Thymus (tissue), 11 donors: ENCODE data around the gene VAMP5. TPM values are rescaled to one million over a fixed set of nuclear protein-coding genes. Genes with fewer than 3 reads are reported as not detected.
"Not testable (repeated sequence)": the region's sequence is repeated elsewhere in the genome, so short reads cannot be mapped to it uniquely, and the experiment has no call there.

Experiments used
- DNase-seq, 9 donors: peaks; one replicate each; pipeline ENCODE4 v3.0.0-alpha.2; 2013; ENCODE audit warnings: low spot score in 9 of 9, low read depth in 6 of 9, missing footprints in 1 of 9
- H3K27ac ChIP-seq, 2 donors: one replicate each; pipeline ENCODE4 v1.5.1; 2013; ENCODE audit warnings: control low read depth in 1 of 2, low read depth in 1 of 2, low read length in 1 of 2, mild to moderate bottlenecking in 1 of 2, moderate library complexity in 1 of 2
- H3K27me3 ChIP-seq, 2 donors: one replicate each; pipeline ENCODE4 v1.5.1; 2013; ENCODE audit warnings: low read length in 1 of 2; ENCODE audit not compliant: control insufficient read depth in 2 of 2, insufficient read depth in 1 of 2
- H3K36me3 ChIP-seq, 2 donors: one replicate each; pipeline ENCODE4 v1.5.1; 2013; ENCODE audit warnings: low read length in 1 of 2, mild to moderate bottlenecking in 1 of 2, moderate library complexity in 1 of 2; ENCODE audit not compliant: control insufficient read depth in 2 of 2, insufficient read depth in 2 of 2
- H3K4me1 ChIP-seq, 2 donors: one replicate each; pipeline ENCODE4 v1.5.1; 2013; ENCODE audit warnings: low read length in 2 of 2; ENCODE audit not compliant: control insufficient read depth in 2 of 2, insufficient read depth in 2 of 2
- H3K4me3 ChIP-seq, 2 donors: one replicate each; pipeline ENCODE4 v1.5.1; 2013; ENCODE audit warnings: low read length in 2 of 2, control low read depth in 1 of 2, mild to moderate bottlenecking in 1 of 2
- H3K9me3 ChIP-seq, 2 donors: one replicate each; pipeline ENCODE4 v1.5.1; 2013; ENCODE audit warnings: low read length in 1 of 2, mild to moderate bottlenecking in 1 of 2; ENCODE audit not compliant: control insufficient read depth in 2 of 2, insufficient read depth in 1 of 2
- WGBS: extraction: QIAGEN DNeasy Blood & Tissue Kit; methylation state at CpG from one replicate; pipeline ENCODE4 v1.1.7; 2013; 5-methylcytosine and 5-hydroxymethylcytosine counted together
- polyA plus RNA-seq: library from polyadenylated mRNA; stranded (reverse); fragments of 200-250 nt; gene quantifications from one replicate; pipeline ENCODE4 v1.2.3, GENCODE V29; 2013
- total RNA-seq: library from RNA; stranded (reverse); fragments of 120-200 nt; gene quantifications from one replicate; pipeline ENCODE4 v1.2.4, GENCODE V29; 2013
- donor health status: healthy.

The VAMP5 gene
- total and polyA plus RNA-seq, 2 donors: 19.0 to 93.2 TPM

DNA sequence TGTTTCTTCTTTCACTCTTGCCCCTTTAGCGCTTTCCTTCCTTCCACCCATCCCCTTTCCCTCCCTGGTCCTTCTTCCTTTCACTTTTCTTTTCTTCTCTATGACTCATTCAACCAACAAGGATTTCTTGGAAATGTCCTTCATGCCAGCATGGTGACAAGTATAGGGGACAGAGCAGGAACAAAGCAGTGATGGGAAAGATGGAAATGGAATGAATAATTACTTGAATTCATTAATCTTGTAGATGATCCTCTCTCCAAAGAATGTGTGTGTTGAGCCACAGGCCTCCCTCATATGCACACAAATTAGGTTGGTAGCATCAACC lies 1.5 kb downstream of the VAMP5 start:
- peak overlapping the region; percentile 36 to 66 for H3K27ac ChIP-seq
- DNase-seq: no peak
- peaks cover 0 to 2% of the 10 kb centered on the region in 2 donors for H3K9me3 ChIP-seq
- H3K27me3 ChIP-seq: no peaks in the 10 kb centered on the region
- H3K4me1 ChIP-seq: peaks cover 12 to 52% of the 10 kb centered on the region in 2 donors
- H3K36me3 ChIP-seq: peaks cover 6 to 13% of the 10 kb centered on the region in 2 donors
- 92% methylated on average over 1 of the region's 1 CpG for WGBS
- H3K4me3 ChIP-seq: no peak overlapping the region

DNA sequence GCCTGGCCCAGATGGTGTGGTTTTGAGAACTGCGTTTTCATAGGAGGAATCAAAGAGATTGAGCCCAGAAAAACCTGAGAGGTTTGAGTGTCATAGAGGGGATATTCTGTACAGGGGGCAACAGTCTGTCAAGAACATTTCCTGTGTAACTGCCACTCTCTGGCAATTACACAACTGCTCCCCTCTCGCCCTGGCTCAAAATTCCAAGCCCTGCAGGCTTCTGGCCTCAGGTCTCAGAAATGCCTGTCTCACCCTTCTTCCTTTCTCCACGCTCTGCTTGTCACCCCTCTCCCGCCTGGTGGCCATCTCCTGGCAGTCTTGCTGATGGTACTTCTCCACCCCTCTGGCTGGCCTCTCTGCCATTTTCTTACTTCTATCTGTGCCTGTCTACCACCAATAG lies 4.0 kb downstream of the VAMP5 start:
- H3K4me1 ChIP-seq: peaks cover 12 to 57% of the 10 kb centered on the region in 2 donors
- peak in 2 of 9 donors; percentile 30 to 50 for DNase-seq
- no peaks in the 10 kb centered on the region for H3K27me3 ChIP-seq
- no peaks in the 10 kb centered on the region for H3K36me3 ChIP-seq
- peak overlapping the region; percentile 52 to 80 for H3K27ac ChIP-seq
- H3K9me3 ChIP-seq: no peaks in the 10 kb centered on the region
- WGBS: 25% methylated on average over 4 of the region's 4 CpGs
- no peak overlapping the region for H3K4me3 ChIP-seq

DNA sequence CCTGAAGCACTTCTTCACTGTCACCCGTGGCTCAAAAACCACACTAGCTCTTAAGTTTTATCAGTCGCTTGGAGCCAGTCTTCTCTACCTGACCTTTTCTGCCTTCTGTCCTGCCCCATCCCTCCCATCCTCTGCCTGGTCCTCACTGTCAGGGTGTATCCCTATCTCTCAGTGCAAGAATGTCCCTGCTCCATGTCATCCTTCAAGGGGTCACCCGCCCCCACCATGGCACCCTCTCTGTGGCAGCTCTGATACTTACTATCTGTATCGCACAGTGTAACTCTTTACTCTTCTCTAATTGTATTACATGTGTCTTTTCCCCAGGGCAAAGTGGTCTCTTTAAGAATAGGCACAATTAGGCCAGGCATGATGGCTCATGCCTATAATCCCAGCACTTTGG lies 4.4 kb downstream of the VAMP5 start:
- no peaks in the 10 kb centered on the region for H3K9me3 ChIP-seq
- no peak for DNase-seq
- H3K4me1 ChIP-seq: peaks cover 7 to 53% of the 10 kb centered on the region in 2 donors
- H3K36me3 ChIP-seq: no peaks in the 10 kb centered on the region
- no peaks in the 10 kb centered on the region for H3K27me3 ChIP-seq
- H3K4me3 ChIP-seq: no peak overlapping the region
- peak overlapping the region in 1 of 2 donors; percentile 80 for H3K27ac ChIP-seq
- WGBS: 76% methylated on average over 4 of the region's 4 CpGs

DNA sequence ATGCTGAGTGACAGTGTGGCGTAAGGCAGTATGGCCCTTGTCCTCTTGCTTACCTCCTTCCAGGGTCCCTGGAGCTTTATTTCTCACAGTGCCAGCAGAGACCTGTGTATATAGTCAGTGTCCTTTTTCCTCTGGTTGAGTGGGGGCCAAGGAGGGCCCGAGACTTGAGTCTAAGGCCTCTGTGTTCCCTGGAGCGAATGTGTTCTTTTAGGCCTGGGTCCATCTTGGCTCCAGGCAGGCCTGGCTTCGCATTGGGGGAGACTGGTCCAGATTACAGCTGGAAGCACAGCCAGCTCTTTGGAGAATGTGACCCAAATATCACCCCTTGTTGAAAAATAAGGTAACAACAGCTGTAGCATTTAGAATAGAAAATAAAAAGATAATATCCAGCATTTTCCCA lies 5.0 kb downstream of the VAMP5 start:
- Histone ChIP-seq H3K27ac (no peak overlapping the region), H3K4me1 (peaks cover 7 to 49% of the 10 kb centered on the region in 2 donors)

DNA sequence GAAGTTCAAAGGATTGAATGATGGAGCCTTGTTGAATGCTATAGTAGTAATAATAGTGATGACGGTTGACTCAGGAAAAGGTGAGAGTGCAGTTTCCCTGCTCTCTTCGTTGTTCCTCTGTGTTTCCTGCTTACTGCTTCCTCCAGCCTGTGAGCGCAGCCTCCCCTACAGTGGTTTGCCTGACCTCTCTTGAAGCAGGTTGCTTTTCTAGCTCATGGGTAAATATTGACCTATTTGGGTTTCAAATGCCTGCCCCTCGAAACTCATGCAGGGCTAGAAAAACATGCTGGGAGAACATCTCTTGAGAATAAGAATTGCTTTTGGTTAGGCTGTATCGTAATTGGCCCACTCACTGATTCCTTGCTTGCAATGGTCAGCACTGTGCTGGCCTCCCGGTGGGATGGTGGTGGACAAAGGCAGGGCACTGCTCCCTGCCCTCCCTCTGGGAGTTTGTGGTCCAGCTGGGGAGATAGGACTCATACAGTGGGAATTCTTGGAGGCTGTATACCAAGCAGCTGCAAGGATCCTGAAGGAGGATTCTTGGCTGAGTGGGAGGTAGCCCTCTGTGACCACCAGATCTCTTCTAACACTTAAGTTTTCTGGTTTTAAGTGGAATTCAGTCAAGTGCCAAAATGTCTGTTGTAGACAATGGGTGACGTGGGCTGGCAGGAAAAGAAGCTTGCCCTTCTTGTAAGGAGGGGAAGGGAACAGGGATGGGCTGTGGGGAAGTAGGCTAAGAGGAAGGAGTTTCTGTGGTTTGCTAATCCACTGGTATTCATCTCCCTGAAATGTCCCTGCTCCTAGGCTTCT lies 6.0 kb downstream of the VAMP5 start:
- no peak overlapping the region for H3K4me3 ChIP-seq
- 76% methylated on average over 7 of the region's 7 CpGs for WGBS

More for the DNA sequence above, 5.0 kb downstream of the VAMP5 start:
- no peaks in the 10 kb centered on the region for H3K27me3 ChIP-seq
- DNase-seq: no peak
- no peak overlapping the region for H3K4me3 ChIP-seq
- no peaks in the 10 kb centered on the region for H3K36me3 ChIP-seq
- no peaks in the 10 kb centered on the region for H3K9me3 ChIP-seq
- WGBS: 98% methylated on average over 4 of the region's 4 CpGs

DNA sequence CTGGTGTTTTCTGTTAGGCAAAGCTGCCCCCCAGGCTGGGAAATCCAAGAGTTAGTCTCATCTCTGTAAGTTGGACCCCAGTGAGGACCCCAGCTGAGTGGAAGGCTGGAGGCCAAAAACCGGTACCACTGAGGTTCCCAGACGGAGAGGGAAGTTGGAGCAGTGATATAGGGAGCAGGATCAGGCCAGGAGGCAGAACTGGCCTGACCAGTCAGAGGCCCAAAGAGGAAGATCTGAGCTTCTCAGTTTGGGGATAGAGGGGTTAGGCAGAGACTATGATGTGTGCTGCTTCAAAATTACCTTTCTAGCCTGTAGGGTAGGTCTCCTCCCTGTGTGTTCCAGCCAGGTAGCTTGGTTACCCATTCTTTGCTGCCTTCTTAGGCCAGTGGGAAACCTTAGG lies 6.7 kb downstream of the VAMP5 start:
- DNase-seq: no peak
- 97% methylated on average over 2 of the region's 2 CpGs for WGBS
- Histone ChIP-seq H3K4me1 (peaks cover 14 to 43% of the 10 kb centered on the region in 2 donors), H3K36me3 (no peaks in the 10 kb centered on the region), H3K4me3 (no peak overlapping the region), H3K9me3 (no peaks in the 10 kb centered on the region), H3K27me3 (no peaks in the 10 kb centered on the region), H3K27ac (peak overlapping the region in 1 of 2 donors; percentile 46)

More for the DNA sequence above, 6.0 kb downstream of the VAMP5 start:
- Histone ChIP-seq H3K36me3 (no peaks in the 10 kb centered on the region), H3K4me1 (peaks cover 14 to 49% of the 10 kb centered on the region in 2 donors), H3K27me3 (no peaks in the 10 kb centered on the region), H3K27ac (peak overlapping the region in 1 of 2 donors; percentile 30), H3K9me3 (no peaks in the 10 kb centered on the region)
- DNase-seq: no peak

DNA sequence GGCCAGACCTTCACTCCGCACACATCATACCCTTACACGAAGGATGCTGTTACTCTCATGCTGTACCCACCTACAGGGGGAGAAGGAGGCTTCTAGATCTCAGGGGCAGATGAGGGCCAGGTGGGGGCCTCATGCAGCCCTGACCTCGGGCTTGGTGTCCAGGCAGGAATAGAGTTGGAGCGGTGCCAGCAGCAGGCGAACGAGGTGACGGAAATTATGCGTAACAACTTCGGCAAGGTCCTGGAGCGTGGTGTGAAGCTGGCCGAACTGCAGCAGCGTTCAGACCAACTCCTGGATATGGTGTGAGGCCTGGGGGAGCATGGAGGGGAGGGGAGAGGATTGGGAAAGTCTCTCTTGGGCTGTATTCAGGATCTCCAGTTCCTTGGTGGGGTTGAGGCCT lies 7.3 kb downstream of the VAMP5 start:
- no peaks in the 10 kb centered on the region for H3K27me3 ChIP-seq
- H3K4me1 ChIP-seq: peaks cover 19 to 48% of the 10 kb centered on the region in 2 donors
- H3K27ac ChIP-seq: no peak overlapping the region
- H3K9me3 ChIP-seq: no peaks in the 10 kb centered on the region
- H3K4me3 ChIP-seq: no peak overlapping the region
- no peak for DNase-seq
- H3K36me3 ChIP-seq: peaks cover 0 to under 1% of the 10 kb centered on the region in 2 donors
- WGBS: 94% methylated on average over 12 of the region's 12 CpGs

DNA sequence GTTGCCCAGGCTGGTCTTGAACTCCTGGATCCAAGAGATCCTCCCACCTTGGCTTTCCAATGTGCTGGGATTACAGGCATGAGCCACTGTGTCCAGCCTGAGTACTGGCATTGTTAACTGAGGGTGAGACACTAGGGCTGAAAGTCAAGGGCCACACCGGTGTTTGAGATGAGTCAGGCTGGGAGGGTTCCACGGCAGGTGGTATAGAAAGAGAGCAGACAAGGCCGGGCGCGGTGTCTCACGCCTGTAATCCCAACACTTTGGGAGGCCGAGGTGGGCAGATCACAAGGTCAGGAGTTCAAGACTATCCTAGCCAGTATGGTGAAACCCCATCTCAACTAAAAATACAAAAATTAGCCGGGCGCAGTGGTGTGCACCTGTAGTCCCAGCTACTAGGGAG lies 8.1 kb downstream of the VAMP5 start:
- H3K36me3 ChIP-seq, DNase-seq, H3K27me3 ChIP-seq, H3K27ac ChIP-seq, H3K4me3 ChIP-seq, H3K9me3 ChIP-seq: not testable (repeated sequence)
- H3K4me1 ChIP-seq: peaks cover 24 to 54% of the 10 kb centered on the region in 2 donors
- WGBS: 97% methylated on average over 9 of the region's 9 CpGs

DNA sequence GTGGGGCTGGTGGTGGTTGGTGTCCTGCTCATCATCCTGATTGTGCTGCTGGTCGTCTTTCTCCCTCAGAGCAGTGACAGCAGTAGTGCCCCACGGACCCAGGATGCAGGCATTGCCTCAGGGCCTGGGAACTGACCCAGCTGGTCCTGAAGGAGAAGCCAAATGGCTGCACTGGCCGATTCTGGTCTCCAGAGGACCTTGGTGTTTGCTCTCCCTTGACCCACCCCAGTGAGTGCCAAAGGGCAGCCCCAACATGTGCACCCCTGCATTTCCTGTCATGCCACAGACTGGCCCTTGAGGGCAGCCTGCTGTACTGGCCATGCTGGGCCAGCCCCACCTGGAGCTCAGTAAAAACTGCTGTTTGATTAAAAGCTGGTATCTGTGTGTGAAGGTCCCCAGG lies 8.8 kb downstream of the VAMP5 start:
- peaks cover 11 to 12% of the 10 kb centered on the region in 2 donors for H3K36me3 ChIP-seq
- no peaks in the 10 kb centered on the region for H3K27me3 ChIP-seq
- H3K4me1 ChIP-seq: peaks cover 26 to 52% of the 10 kb centered on the region in 2 donors
- DNase-seq: no peak
- H3K9me3 ChIP-seq: no peaks in the 10 kb centered on the region
- WGBS: 91% methylated on average over 3 of the region's 3 CpGs
- H3K4me3 ChIP-seq: no peak overlapping the region
- H3K27ac ChIP-seq: no peak overlapping the region
